HG03460 (cell line): ENCODE data around the gene LY86.

Experiments used
- ATAC-seq: cut with Tn5 transposase; IDR thresholded peaks from one replicate; pipeline ENCODE4 v1.9.1; 2021; ENCODE audit not compliant: unreplicated experiment

The LY86 gene

DNA sequence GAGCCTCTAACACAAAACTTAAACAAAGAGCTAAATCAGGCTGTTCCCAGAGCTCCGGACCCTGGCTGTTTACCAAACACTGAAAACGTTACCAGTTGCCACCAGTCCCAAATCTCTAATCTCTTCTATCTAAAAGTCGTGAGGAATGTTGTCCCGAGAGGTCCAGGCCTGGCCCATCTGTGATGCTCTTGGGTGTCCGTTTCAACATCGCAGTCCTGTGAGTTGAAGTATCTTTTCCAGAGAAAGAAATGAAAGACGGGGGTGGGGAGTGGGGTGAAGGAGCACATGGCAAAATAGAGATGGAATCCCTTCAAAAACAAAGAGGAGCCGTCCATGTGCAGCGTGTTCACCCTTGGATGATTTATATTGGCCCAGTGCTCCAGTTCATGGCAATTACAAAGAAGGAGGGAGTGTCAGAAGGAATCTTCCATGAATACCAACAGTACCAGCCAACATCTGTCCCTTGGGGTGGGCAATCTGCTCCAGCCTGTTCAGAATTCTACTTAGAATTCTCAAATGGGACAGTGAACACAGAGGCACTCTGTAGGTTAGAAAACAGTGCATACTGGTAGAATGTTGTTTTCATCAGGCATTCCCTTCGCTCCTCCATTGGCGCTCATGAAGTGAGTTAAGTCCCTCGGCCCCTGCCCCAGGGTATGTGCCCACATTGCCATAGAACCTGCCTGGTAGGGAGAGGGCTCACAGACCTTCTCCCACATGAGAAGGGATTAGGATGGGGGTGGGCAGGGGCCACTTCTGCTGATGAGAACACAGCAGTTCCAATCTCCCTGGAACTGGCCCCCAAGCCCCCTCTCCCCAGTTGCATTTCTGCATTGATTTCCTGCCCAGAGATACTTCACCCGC, 112.1 kb downstream of the LY86 start:
- ATAC-seq: no peak

DNA sequence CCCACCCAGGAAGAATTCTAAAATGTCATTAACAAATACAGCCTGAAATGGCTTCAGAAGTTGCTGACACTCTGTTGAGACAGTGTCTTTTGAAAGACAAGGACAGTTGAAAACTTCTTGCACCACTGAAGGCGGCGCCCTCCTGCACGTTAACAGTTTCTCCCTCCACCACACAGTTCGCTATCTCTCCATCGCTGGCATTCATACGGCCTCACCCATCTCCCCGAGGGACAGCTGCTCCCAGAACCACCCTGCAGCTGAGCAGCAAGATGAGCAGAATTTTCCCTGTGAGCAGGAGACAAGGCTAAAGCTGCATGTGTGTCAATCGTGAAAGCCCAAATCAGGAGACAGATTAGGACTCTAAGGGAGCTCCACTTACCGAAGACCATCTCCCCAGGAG, 113.3 kb downstream of the LY86 start:
- no peak for ATAC-seq

DNA sequence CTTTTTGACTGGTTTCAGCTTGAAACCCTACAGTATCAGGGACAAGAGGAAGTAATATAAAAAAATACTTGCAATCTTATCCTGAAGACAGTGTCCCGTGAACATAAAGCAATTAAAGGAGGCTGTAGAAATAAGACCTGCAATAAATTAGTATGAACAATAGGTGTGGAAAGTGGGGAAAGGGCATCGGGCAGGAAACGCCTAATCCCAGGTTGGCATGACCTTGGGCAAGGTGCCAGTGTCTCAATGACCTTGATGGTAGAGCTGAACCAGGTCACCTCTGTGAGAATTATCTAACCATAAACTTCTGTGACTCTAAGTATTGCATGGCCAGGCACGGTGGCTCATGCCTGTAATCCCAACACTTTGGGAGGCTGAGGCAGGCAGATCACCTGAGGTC, 115.2 kb downstream of the LY86 start:
- ATAC-seq: no peak
